K562 (cell line): ENCODE measurements around the gene ZNF260. TPM values are rescaled to one million over a fixed set of nuclear protein-coding genes. Genes with fewer than 3 reads are reported as not detected.

Experiments
- BACH1 ChIP-seq: fragments of 200-800 bp; sonication (Bioruptor generic); IDR thresholded peaks from 2 replicates; pipeline ENCODE4 v1.6.1; 2016; ENCODE audit warnings: missing genetic modification characterization, missing compliant biosample characterization
- CBX3 ChIP-seq, 2 experiments: IDR thresholded peaks; 1 replicate in 1 of 2; 2 replicates in 1 of 2; pipeline ENCODE4 v1.6.1; 2012; ENCODE audit warnings: inconsistent platforms in 2 of 2, low read length in 2 of 2, borderline replicate concordance in 1 of 2, control low read depth in 1 of 2
- CBX5 ChIP-seq: IDR thresholded peaks from 2 replicates; pipeline ENCODE4 v1.6.1; 2014; ENCODE audit warnings: low read depth, borderline replicate concordance
- EHMT2 ChIP-seq: fragments of 450-650 bp; IDR thresholded peaks from 2 replicates; pipeline ENCODE4 v1.6.1; 2018; ENCODE audit warnings: antibody characterized with exemption
- ELF1 ChIP-seq: fragments of 200-800 bp; sonication (Bioruptor generic); IDR thresholded peaks from 2 replicates; pipeline ENCODE4 v1.6.1; 2016; ENCODE audit warnings: missing genetic modification characterization, missing compliant biosample characterization
- GABPB1 ChIP-seq: sonication (generic); formaldehyde crosslinking; IDR thresholded peaks from 2 replicates; pipeline ENCODE4 v1.8.0; 2022; ENCODE audit warnings: mild to moderate bottlenecking, missing genetic modification reagents
- HDAC6 ChIP-seq: IDR thresholded peaks from 2 replicates; pipeline ENCODE4 v1.6.1; 2012; ENCODE audit warnings: low read depth, mild to moderate bottlenecking, control low read depth, inconsistent platforms, low read length, moderate library complexity
- HOXB6 ChIP-seq: fragments of 250-450 bp; sonication (Bioruptor Pico); IDR thresholded peaks from 2 replicates; pipeline ENCODE4 v1.5.1; 2022; ENCODE audit warnings: mild to moderate bottlenecking, borderline replicate concordance
- KAT2B ChIP-seq: IDR thresholded peaks from one replicate; pipeline ENCODE4 v1.6.1; 2012; ENCODE audit warnings: low read depth, mild to moderate bottlenecking, control low read depth, inconsistent platforms, low read length, moderate library complexity
- KLF10 ChIP-seq: fragments of 250-450 bp; sonication (Bioruptor Pico); IDR thresholded peaks from 2 replicates; pipeline ENCODE4 v1.6.1; 2021; ENCODE audit warnings: matching md5 sums
- RBM14 ChIP-seq: fragments of 200-400 bp; formaldehyde crosslinking; IDR thresholded peaks from 2 replicates; pipeline ENCODE4 v1.6.1; 2018; ENCODE audit warnings: low read depth, mild to moderate bottlenecking, low read length, moderate library complexity, borderline replicate concordance; ENCODE audit not compliant: insufficient read depth
- THRAP3 ChIP-seq: fragments of 450-650 bp; IDR thresholded peaks from 2 replicates; pipeline ENCODE4 v1.6.1; 2016; ENCODE audit warnings: mild to moderate bottlenecking, inconsistent platforms, borderline replicate concordance
- XRCC4 ChIP-seq: IDR thresholded peaks from one replicate; pipeline ENCODE4 v1.6.1; 2011; ENCODE audit not compliant: insufficient read depth, insufficient read length; ENCODE audit errors: extremely low read depth
- ZC3H8 ChIP-seq: fragments of 450-650 bp; IDR thresholded peaks from 2 replicates; pipeline ENCODE4 v1.6.1; 2017
- ZNF398 ChIP-seq: fragments of 250-450 bp; sonication (Bioruptor Pico); IDR thresholded peaks from 2 replicates; pipeline ENCODE4 v1.8.0; 2021; ENCODE audit warnings: moderate library complexity, mild to moderate bottlenecking, inconsistent platforms
- ZNF57 ChIP-seq: fragments of 450-650 bp; formaldehyde crosslinking; IDR thresholded peaks from 2 replicates; pipeline ENCODE4 v1.4.0; 2020; ENCODE audit warnings: mild to moderate bottlenecking, moderate library complexity
- ZSCAN32 ChIP-seq: fragments of 450-650 bp; formaldehyde crosslinking; IDR thresholded peaks from 2 replicates; pipeline ENCODE4 v1.4.0; 2020; ENCODE audit warnings: mild to moderate bottlenecking, moderate library complexity
- polyA plus RNA-seq, 8 experiments: library from polyadenylated mRNA; depleted of rRNA in 4 of 8; stranded (reverse) in 5 of 8; unstranded in 3 of 8; fragments of >200 nt; fragmentation: Nextera tagmentation in 2 of 8; fragmentation: Illumina TruSeq in 1 of 8; extraction: Ambion mirVana in 2 of 8; extraction: Trizol in 1 of 8; gene quantifications; 2 replicates each; pipeline versions ENCODE4 v1.2.1 to v1.2.3, GENCODE V29; 2011 to 2014; ENCODE audit warnings: inconsistent platforms in 1 of 8, missing spikeins in 1 of 8
- total RNA-seq, 7 experiments: library from RNA; depleted of rRNA in 6 of 7; stranded (reverse); fragments of >200 nt in 6 of 7; fragmentation: Illumina TruSeq in 2 of 7; extraction: Trizol in 2 of 7; gene quantifications; 2 replicates each; pipeline versions ENCODE4 v1.2.1 to v1.2.3, GENCODE V29; 2011 to 2021; ENCODE audit warnings: low replicate concordance in 1 of 7
- TF ChIP-seq, protein P1 (sequence below): sonication (generic); formaldehyde crosslinking; IDR thresholded peaks from 2 replicates; pipeline ENCODE4 v1.8.1; 2022; ENCODE audit warnings: missing genetic modification reagents
- TF ChIP-seq, protein P2 (sequence below): sonication (generic); IDR thresholded peaks from 2 replicates; pipeline ENCODE4 v1.6.1; 2016
- TF ChIP-seq, protein P3 (sequence below), 2 experiments: fragments of 450-650 bp in 1 of 2; IDR thresholded peaks; 2 replicates each; pipeline ENCODE4 v1.6.1; 2011 to 2017; ENCODE audit warnings: low read depth in 2 of 2, antibody characterized with exemption in 1 of 2, borderline replicate concordance in 1 of 2, low read length in 1 of 2, mild to moderate bottlenecking in 1 of 2, mixed read lengths in 1 of 2; ENCODE audit not compliant: control insufficient read depth in 1 of 2
- TF ChIP-seq, protein P4 (sequence below): fragments of 250-450 bp; sonication (Bioruptor Pico); IDR thresholded peaks from 2 replicates; pipeline ENCODE4 v1.6.1; 2021; ENCODE audit warnings: mild to moderate bottlenecking

ZNF260 gene
- total and polyA plus RNA-seq, 9 of the 15 experiments (the other 6 are each of a cell fraction or from before 2014, with no cell fraction given) = 2.6 to 16.6 (median 5.8) TPM

GRCh38 chr19:36547001-36547732 is 19.1 kb upstream of the ZNF260 start (continued):
- TF ChIP-seq XRCC4 (no peak), KAT2B (no peak), CBX3 (IDR thresholded peaks at IDR 0.05; ENCODE audit: borderline replicate concordance in 1 of 2, low read length in 2 of 2) (peak in 1 of 2 experiments; percentile 83; a peak in 2 of 3 replicates), HDAC6 (no peak), KLF10 (no peak), THRAP3 (no peak), EHMT2 (no peak), RBM14 (no peak), ZSCAN32 (CRISPR knock-in tag) (no peak), ZC3H8 (no peak), ZNF57 (CRISPR knock-in tag) (no peak), ZNF398 (no peak), BACH1 (no peak), ELF1 (tag) (no peak), GABPB1 (no peak), HOXB6 (no peak), CBX5 (0 out of 2 replicates have a peak, but pooled peaks have one; percentile 11)
- TF ChIP-seq, protein P1, sequence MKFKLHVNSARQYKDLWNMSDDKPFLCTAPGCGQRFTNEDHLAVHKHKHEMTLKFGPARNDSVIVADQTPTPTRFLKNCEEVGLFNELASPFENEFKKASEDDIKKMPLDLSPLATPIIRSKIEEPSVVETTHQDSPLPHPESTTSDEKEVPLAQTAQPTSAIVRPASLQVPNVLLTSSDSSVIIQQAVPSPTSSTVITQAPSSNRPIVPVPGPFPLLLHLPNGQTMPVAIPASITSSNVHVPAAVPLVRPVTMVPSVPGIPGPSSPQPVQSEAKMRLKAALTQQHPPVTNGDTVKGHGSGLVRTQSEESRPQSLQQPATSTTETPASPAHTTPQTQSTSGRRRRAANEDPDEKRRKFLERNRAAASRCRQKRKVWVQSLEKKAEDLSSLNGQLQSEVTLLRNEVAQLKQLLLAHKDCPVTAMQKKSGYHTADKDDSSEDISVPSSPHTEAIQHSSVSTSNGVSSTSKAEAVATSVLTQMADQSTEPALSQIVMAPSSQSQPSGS = no peak
- TF ChIP-seq, protein P2, sequence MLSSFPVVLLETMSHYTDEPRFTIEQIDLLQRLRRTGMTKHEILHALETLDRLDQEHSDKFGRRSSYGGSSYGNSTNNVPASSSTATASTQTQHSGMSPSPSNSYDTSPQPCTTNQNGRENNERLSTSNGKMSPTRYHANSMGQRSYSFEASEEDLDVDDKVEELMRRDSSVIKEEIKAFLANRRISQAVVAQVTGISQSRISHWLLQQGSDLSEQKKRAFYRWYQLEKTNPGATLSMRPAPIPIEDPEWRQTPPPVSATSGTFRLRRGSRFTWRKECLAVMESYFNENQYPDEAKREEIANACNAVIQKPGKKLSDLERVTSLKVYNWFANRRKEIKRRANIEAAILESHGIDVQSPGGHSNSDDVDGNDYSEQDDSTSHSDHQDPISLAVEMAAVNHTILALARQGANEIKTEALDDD = no peak
- TF ChIP-seq, protein P3, sequence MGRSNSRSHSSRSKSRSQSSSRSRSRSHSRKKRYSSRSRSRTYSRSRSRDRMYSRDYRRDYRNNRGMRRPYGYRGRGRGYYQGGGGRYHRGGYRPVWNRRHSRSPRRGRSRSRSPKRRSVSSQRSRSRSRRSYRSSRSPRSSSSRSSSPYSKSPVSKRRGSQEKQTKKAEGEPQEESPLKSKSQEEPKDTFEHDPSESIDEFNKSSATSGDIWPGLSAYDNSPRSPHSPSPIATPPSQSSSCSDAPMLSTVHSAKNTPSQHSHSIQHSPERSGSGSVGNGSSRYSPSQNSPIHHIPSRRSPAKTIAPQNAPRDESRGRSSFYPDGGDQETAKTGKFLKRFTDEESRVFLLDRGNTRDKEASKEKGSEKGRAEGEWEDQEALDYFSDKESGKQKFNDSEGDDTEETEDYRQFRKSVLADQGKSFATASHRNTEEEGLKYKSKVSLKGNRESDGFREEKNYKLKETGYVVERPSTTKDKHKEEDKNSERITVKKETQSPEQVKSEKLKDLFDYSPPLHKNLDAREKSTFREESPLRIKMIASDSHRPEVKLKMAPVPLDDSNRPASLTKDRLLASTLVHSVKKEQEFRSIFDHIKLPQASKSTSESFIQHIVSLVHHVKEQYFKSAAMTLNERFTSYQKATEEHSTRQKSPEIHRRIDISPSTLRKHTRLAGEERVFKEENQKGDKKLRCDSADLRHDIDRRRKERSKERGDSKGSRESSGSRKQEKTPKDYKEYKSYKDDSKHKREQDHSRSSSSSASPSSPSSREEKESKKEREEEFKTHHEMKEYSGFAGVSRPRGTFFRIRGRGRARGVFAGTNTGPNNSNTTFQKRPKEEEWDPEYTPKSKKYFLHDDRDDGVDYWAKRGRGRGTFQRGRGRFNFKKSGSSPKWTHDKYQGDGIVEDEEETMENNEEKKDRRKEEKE (IDR thresholded peaks at IDR 0.05; ENCODE audit: borderline replicate concordance in 1 of 2, control insufficient read depth in 1 of 2, low read depth in 2 of 2, low read length in 1 of 2) = no peak
- TF ChIP-seq, protein P4, sequence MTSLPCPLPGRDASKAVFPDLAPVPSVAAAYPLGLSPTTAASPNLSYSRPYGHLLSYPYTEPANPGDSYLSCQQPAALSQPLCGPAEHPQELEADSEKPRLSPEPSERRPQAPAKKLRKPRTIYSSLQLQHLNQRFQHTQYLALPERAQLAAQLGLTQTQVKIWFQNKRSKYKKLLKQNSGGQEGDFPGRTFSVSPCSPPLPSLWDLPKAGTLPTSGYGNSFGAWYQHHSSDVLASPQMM (CRISPR knock-in tag) = no peak
